GM21825 (cell line): ENCODE results near the gene AUTS2.

Experiments
- ATAC-seq: cut with Tn5 transposase; IDR thresholded peaks from one replicate; pipeline ENCODE4 v1.9.1; 2021; ENCODE audit warnings: mild to moderate bottlenecking, moderate library complexity; ENCODE audit not compliant: unreplicated experiment

Gene AUTS2

GRCh38 chr7:69708857-69709256 lies 110.6 kb downstream of the AUTS2 start:
- no peak for ATAC-seq

DNA sequence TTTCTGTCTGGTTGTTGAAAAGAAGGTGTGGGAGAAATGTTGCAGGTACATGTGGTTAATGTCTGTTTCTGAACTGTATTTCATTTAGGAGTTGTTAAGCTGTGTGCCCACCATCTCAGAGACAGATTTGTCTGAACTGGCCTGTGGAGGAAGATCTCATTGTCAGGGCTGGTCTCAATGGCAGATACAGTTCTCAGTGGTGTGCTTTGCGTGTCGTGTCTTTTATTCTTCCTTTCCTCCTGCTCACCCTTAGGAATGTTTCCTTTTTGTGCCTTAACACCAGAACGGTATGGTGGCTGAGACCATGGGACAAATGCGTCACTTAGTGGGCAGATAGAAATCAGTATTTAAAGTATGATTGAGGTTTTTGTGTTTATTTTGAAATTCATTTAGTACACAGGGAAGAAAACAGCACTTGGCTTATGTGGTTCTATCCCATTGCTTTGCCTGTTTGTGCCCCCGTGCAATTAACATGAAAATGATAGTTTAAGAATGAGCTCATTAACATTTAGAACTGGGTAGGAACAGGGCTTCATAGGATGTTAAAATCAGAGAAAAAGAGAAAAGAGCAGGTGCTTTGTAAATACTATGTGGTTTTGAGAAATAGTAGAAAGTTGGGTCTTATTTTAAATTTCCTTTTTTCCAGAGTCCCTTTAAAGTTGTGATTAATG lies 112.6 kb downstream of the AUTS2 start:
- ATAC-seq: no peak

- ATAC-seq: no peak
Observed at GRCh38 chr7:69714886-69715576, 116.8 kb downstream of the AUTS2 start.

DNA sequence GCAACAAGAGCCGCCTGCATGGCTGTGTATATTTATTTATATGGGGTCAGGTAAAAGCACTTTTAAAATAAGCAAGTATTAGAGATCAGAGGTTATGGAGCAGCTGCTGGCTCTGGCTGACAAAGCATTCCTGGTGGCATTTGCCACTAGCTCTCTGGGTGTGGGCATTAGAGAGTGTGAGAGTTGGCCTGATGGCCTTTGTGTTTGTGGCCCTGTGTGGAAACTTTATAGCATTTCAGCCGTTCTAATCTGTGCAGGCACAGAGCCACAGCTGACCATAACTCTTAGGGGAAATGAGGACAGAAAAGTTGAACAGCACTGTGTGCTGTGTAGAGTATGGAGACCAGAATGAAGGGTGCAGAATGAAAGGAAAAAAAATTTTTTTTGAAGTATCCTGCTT lies 118.9 kb downstream of the AUTS2 start:
- ATAC-seq: no peak

DNA sequence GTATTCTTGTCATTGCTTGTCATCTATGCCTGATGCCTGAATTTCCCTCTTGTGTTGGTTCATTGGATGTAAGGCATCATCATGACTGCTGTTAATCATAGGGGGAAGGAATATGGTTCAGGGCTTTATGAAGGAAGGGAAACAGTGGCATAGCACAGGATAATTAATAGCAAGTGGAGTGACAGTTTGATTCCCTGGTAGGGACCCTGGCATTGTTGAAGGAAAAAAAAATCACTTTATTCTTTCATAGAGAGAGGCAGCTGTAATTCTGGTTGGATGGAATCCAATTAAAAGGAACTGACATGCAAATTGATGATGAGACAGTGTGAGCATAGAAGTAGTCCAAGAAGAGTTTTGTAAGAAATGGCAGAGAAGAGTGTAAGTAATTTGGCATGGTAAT lies 121.4 kb downstream of the AUTS2 start:
- ATAC-seq: no peak

GRCh38 chr7:69722843-69723242 lies 124.6 kb downstream of the AUTS2 start:
- ATAC-seq: no peak

- no peak for ATAC-seq
Observed at GRCh38 chr7:69723663-69724062, 125.4 kb downstream of the AUTS2 start.

DNA sequence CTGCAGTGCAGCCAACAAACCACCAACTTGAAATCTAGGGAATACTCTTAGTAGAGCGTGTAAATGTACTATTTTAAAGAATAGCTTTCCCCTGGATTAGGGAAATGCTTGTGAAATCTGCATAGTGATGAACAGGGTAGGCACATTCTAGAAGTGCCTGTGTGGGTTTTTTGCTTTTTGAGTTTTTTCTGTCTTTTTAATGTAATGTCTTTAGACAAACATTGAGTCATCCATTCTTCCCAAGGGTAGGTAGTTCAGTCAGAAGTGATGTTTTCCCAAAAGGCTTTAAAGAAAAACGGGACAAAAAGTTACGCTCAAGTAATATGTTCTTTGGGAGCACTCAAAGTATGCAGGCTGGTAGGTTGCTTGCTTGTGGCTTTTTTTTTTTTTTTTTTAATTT lies 130.0 kb downstream of the AUTS2 start:
- ATAC-seq: no peak

DNA sequence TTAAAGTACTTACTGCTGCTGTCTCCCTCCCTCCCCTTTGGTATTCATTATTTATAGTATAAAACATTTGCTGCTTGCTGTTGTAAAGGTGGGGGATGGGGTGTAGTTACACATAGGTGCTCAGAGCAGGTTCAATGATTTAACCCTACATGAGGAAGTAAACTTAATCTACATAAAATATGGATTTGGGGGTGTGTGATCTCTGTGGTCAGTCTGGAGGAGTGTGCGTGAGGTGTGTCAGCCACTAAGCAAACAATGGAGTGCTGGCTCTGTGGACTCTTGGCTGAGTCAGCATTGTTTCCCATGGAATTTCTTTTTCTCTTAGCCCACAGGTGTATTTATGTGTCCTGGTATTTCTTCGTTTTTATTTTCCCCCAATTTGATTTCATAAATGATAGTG lies 133.9 kb downstream of the AUTS2 start:
- no peak for ATAC-seq

DNA sequence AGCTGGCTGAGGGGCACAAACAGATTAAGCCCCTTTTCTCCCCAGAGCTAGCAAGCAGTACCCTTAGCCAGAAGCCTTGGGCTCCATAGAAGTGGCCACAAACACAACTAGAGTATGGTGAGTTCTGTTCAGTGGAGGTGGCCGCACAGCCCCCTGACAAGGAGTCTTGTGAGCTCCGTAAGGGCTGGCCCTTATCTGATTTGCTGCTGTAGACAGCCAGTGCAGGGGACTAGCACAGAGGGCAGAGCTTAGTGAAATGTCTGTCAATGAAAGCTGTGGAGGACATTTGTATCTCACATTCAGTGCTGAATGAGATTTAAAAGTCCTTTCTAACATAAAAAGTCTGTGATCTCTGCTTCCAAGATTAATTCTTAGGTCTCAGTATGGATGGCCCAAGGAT lies 137.3 kb downstream of the AUTS2 start:
- no peak for ATAC-seq

GRCh38 chr7:69736126-69736810 lies 138.0 kb downstream of the AUTS2 start:
- ATAC-seq: no peak

DNA sequence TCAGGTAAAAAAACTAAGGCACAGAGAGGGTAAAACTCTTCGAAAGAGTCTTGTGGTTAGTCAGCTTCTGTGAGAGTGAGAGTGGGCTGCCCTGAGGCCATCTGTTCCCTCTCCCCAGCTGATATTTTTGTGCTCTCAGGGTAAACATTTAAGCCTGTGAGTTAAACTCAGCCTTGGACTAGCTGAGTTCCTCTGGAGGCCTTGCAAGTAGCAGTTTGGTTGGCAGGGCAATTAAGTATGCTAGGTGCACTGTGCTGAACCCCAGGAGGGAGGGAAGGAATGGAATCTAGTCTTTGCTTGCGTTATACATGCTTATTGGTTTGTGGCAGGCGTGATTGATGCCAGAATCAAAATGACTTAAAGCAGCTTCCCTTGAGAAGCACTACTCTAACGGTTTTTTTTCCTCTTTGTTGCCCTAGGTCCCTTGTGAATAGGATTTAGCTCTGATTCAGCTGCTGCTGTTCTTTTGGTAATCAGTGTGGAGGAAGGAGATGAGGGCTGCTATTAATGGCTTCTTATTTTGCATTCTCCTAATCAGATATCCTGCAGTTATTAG lies 140.2 kb downstream of the AUTS2 start:
- peak; percentile 69 for ATAC-seq

GRCh38 chr7:69739190-69739589 lies 140.9 kb downstream of the AUTS2 start:
- peak; percentile 69 for ATAC-seq

DNA sequence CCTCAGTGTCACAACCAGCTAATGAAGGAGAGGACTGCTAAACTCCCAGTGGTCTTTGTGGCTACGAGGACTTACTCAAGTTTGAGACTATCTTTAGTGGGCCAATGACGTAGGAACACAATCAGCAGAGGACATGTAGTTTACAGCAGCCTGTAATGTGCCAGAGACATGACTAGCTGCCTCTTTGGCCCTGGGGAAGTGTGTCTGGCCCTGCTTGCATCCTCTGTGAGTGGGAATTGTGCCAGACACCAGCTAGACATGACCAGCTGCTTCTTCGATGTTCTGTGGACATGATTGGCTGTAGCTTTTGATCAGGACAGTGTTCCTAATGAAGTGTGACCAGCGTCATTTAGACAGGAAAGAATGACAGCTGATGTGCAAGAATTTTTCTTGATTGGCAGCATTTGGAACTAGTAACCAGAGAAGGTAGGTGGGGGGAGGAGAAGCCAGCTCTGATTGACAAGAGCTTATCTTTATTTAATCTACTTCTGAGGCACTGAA lies 141.7 kb downstream of the AUTS2 start:
- ATAC-seq: peak; percentile 45

DNA sequence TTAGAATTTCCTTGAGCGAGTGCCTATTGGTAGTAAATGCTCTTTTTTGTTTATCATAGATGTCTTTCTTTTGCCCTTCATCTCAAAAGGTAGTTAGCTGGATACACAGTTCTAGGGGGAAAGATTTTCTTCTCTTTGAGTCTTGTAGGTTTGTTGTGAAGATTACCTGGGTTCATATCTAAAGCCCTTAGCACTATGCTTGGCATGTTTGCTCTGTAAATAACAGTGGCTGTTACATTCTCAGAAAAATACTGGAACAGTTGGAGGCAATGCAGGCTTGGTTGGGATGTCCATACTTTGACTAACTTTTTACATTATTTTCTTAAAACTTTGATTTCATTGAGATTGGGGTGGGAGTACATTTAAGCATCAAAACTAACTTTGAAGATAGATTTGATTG lies 144.0 kb downstream of the AUTS2 start:
- ATAC-seq: no peak

GRCh38 chr7:69743436-69743835 lies 145.2 kb downstream of the AUTS2 start:
- no peak for ATAC-seq

- no peak for ATAC-seq
Observed at GRCh38 chr7:69744026-69744425, 145.8 kb downstream of the AUTS2 start.

GRCh38 chr7:69746383-69746782 lies 148.1 kb downstream of the AUTS2 start:
- ATAC-seq: no peak

GRCh38 chr7:69747144-69747543 lies 148.9 kb downstream of the AUTS2 start:
- ATAC-seq: no peak

- ATAC-seq: no peak
Observed at GRCh38 chr7:69748530-69748929, 150.3 kb downstream of the AUTS2 start.

GRCh38 chr7:69749372-69749979 lies 151.2 kb downstream of the AUTS2 start:
- no peak for ATAC-seq
